ENCODE measurements around the gene WNT4. TPM values are rescaled to one million over a fixed set of nuclear protein-coding genes. Genes with fewer than 3 reads are reported as not detected.

The WNT4 gene
- polyA plus RNA-seq, 3 donors, result not detected

- H2AFZ ChIP-seq (ENCODE audit: insufficient read depth, low read depth, low read length, poor library complexity, severe bottlenecking), result no peak overlapping the region
- DNase-seq, result no peak
- no peak overlapping the region for H3K27ac ChIP-seq (ENCODE audit: low read depth in 1 of 2, low read length in 2 of 2)
- Mint-ChIP-seq H3K9me3 (no peaks in the 10 kb centered on the region), H3K4me1 (no peaks in the 10 kb centered on the region), H3K4me3 (no peak overlapping the region), H3K27me3 (ENCODE audit: low read depth in 3 of 3) (peaks cover 16 to 19% (median 16%) of the 10 kb centered on the region in 3 donors), H3K27ac (no peak overlapping the region), H3K36me3 (no peaks in the 10 kb centered on the region)
- H3K36me3 ChIP-seq (replicated peaks in 1 of 2; ENCODE audit: control insufficient read depth in 1 of 2, insufficient read depth in 2 of 2, low read length in 2 of 2), result no peaks in the 10 kb centered on the region
- H3K4me2 ChIP-seq (replicated peaks; ENCODE audit: extremely low read depth, low read length, poor library complexity, severe bottlenecking), result no peak overlapping the region
- intact Hi-C loops (cut with micrococcal nuclease), result no loop called here
- no peak overlapping the region for H3K9ac ChIP-seq (ENCODE audit: insufficient read depth, low read length, poor library complexity, severe bottlenecking)
- TF ChIP-seq CTCF (IDR thresholded peaks at IDR 0.05), result no peak
- no peak overlapping the region for H3K4me3 ChIP-seq (replicated peaks in 1 of 3; ENCODE audit: low read depth in 2 of 3, low read length in 3 of 3)
- H3K9me3 ChIP-seq (replicated peaks in 1 of 2; ENCODE audit: control insufficient read depth in 1 of 2, insufficient read depth in 1 of 2, low read length in 2 of 2), result no peaks in the 10 kb centered on the region
- no peaks in the 10 kb centered on the region for H3K79me2 ChIP-seq (ENCODE audit: insufficient read depth, low read length)
- no peaks in the 10 kb centered on the region for H3K4me1 ChIP-seq (ENCODE audit: control insufficient read depth in 1 of 2, insufficient read depth in 2 of 2, low read length in 2 of 2)
- no peaks in the 10 kb centered on the region for H3K27me3 ChIP-seq (ENCODE audit: control insufficient read depth in 2 of 2, insufficient read depth in 2 of 2, low read length in 2 of 2)
- H4K20me1 ChIP-seq (ENCODE audit: insufficient read depth, low read length), result no peaks in the 10 kb centered on the region
- 100% methylated on average over 1 of the region's 1 CpG for WGBS (ENCODE audit: insufficient coverage)
Measured at GRCh38 chr1:22184454-22184853, 41.6 kb upstream of the WNT4 start.

- WGBS (ENCODE audit: insufficient coverage), result 64% methylated on average over 11 of the region's 11 CpGs
- Histone ChIP-seq H3K4me3 (replicated peaks in 1 of 3; ENCODE audit: low read depth in 2 of 3, low read length in 3 of 3) (no peak overlapping the region), H3K36me3 (replicated peaks in 1 of 2; ENCODE audit: control insufficient read depth in 1 of 2, insufficient read depth in 2 of 2, low read length in 2 of 2) (no peaks in the 10 kb centered on the region), H3K79me2 (ENCODE audit: insufficient read depth, low read length) (no peaks in the 10 kb centered on the region), H3K4me1 (ENCODE audit: control insufficient read depth in 1 of 2, insufficient read depth in 2 of 2, low read length in 2 of 2) (no peaks in the 10 kb centered on the region), H3K4me2 (replicated peaks; ENCODE audit: extremely low read depth, low read length, poor library complexity, severe bottlenecking) (no peak overlapping the region), H3K27ac (ENCODE audit: low read depth in 1 of 2, low read length in 2 of 2) (no peak overlapping the region), H3K27me3 (ENCODE audit: control insufficient read depth in 2 of 2, insufficient read depth in 2 of 2, low read length in 2 of 2) (no peaks in the 10 kb centered on the region), H2AFZ (ENCODE audit: insufficient read depth, low read depth, low read length, poor library complexity, severe bottlenecking) (no peak overlapping the region), H3K9ac (ENCODE audit: insufficient read depth, low read length, poor library complexity, severe bottlenecking) (no peak overlapping the region), H3K9me3 (replicated peaks in 1 of 2; ENCODE audit: control insufficient read depth in 1 of 2, insufficient read depth in 1 of 2, low read length in 2 of 2) (peaks cover 0 to 3% of the 10 kb centered on the region in 2 donors), H4K20me1 (ENCODE audit: insufficient read depth, low read length) (no peaks in the 10 kb centered on the region)
- TF ChIP-seq CTCF (IDR thresholded peaks at IDR 0.05), result no peak
- no peak overlapping the region for H3K27ac Mint-ChIP-seq
- no peak for DNase-seq
- H3K4me3 Mint-ChIP-seq, result no peak overlapping the region
- intact Hi-C loops (cut with micrococcal nuclease), result no loop called here
- H3K4me1 Mint-ChIP-seq, result no peaks in the 10 kb centered on the region
- peaks cover 0 to 3% (median 0%) of the 10 kb centered on the region in 7 donors for H3K9me3 Mint-ChIP-seq
- H3K27me3 Mint-ChIP-seq (ENCODE audit: low read depth in 3 of 3), result peaks cover 15 to 19% (median 16%) of the 10 kb centered on the region in 3 donors
- no peaks in the 10 kb centered on the region for H3K36me3 Mint-ChIP-seq
Measured at GRCh38 chr1:22182715-22183114, 39.8 kb upstream of the WNT4 start.
